ENCODE results near the gene NMNAT2. TPM values are rescaled to one million over a fixed set of nuclear protein-coding genes. Genes with fewer than 3 reads are reported as not detected.

NMNAT2 gene
- total and polyA plus RNA-seq, 8 donors, result 0.42 to 4.9 (median 1.8) TPM

GRCh38 chr1:183285256-183285655 is 132.9 kb downstream of the NMNAT2 start:
- intact Hi-C loops (cut with DNase I), result no loop called here

GRCh38 chr1:183284086-183284485 is 134.1 kb downstream of the NMNAT2 start:
- DNase-seq (no peak), ATAC-seq (no peak), FAIRE-seq (no peak)
- intact Hi-C loops (cut with DNase I), result loop anchor here in 2 of 3 donors (5.0 kb wide), 1 partner anchor 33 kb away; no protein-coding TSS in a partner anchor
- TF ChIP-seq CTCF (IDR thresholded peaks at IDR 0.05), result no peak
- Histone ChIP-seq H3K4me1 (peaks cover 12 to 24% (median 15%) of the 10 kb centered on the region in 3 donors), H3K27me3 (no peaks in the 10 kb centered on the region), H3K9me3 (no peaks in the 10 kb centered on the region), H3K36me3 (no peaks in the 10 kb centered on the region), H3K27ac (no peak overlapping the region), H3K4me3 (no peak overlapping the region)
- WGBS, 2 donors, result 91 to 93% methylated on average over 5 of the region's 5 CpGs

More at GRCh38 chr1:183285256-183285655, 132.9 kb downstream of the NMNAT2 start:
- H3K27ac ChIP-seq, result no peak overlapping the region
- FAIRE-seq (no peak), DNase-seq (no peak), ATAC-seq (no peak)
- H3K27me3 ChIP-seq, result no peaks in the 10 kb centered on the region
- no peaks in the 10 kb centered on the region for H3K36me3 ChIP-seq
- H3K4me3 ChIP-seq, result no peak overlapping the region
- H3K4me1 ChIP-seq, result peaks cover 12 to 24% (median 15%) of the 10 kb centered on the region in 3 donors
- no peak for TF ChIP-seq CTCF (IDR thresholded peaks at IDR 0.05)
- no peaks in the 10 kb centered on the region for H3K9me3 ChIP-seq
- WGBS, 2 donors, result 99 to 100% methylated on average over 1 of the region's 1 CpG

- Histone ChIP-seq H3K4me1 (peaks cover 12 to 24% (median 15%) of the 10 kb centered on the region in 3 donors), H3K27me3 (no peaks in the 10 kb centered on the region), H3K9me3 (no peaks in the 10 kb centered on the region), H3K27ac (peak overlapping the region in 1 of 4 donors; percentile 22), H3K36me3 (no peaks in the 10 kb centered on the region), H3K4me3 (no peak overlapping the region)
- WGBS, 2 donors, result 61 to 63% methylated on average over 5 of the region's 5 CpGs
- FAIRE-seq (no peak), DNase-seq (no peak), ATAC-seq (no peak)
- intact Hi-C loops (cut with DNase I), result loop anchor here in 2 of 3 donors (5.0 kb wide), 1 partner anchor 34 kb away; no protein-coding TSS in a partner anchor
- no peak for TF ChIP-seq CTCF (IDR thresholded peaks at IDR 0.05)
Measured at GRCh38 chr1:183283286-183283685, 134.9 kb downstream of the NMNAT2 start.

GRCh38 chr1:183282101-183282855 is 135.9 kb downstream of the NMNAT2 start:
- FAIRE-seq, result no peak
- 42 to 43% methylated on average over 9 of the region's 9 CpGs for WGBS, 2 donors
- peaks cover 12 to 21% (median 15%) of the 10 kb centered on the region in 3 donors for H3K4me1 ChIP-seq

More at GRCh38 chr1:183282101-183282855, 135.9 kb downstream of the NMNAT2 start:
- H3K4me3 ChIP-seq, result no peak overlapping the region
- peak; percentile 83 to 92 (median 86) for ATAC-seq
- H3K27me3 ChIP-seq, result no peaks in the 10 kb centered on the region
- TF ChIP-seq CTCF (IDR thresholded peaks at IDR 0.05), result no peak
- intact Hi-C loops (cut with DNase I), result loop anchor here in 2 of 3 donors (5.0 kb wide), 1 partner anchor 35 kb away; no protein-coding TSS in a partner anchor
- H3K36me3 ChIP-seq, result no peaks in the 10 kb centered on the region
- DNase-seq, result peak; percentile 79 to 92 (median 90)
- H3K27ac ChIP-seq, result peak overlapping the region; percentile 39 to 81 (median 60)
- H3K9me3 ChIP-seq, result no peaks in the 10 kb centered on the region

Data from pancreas (tissue), 10 donors.